Smooth muscle cell (in vitro differentiated cells): Measurements from ENCODE around the gene PSD2. TPM values are rescaled to one million over a fixed set of nuclear protein-coding genes. Genes with fewer than 3 reads are reported as not detected.

Source experiments
- DNase-seq: peaks from one replicate; lab custom pipeline; 2025; ENCODE audit not compliant: unreplicated experiment; lab: John Stamatoyannopoulos, UW
- H2AFZ ChIP-seq: fragments of 200-600 bp; sonication (generic); 2 replicates; pipeline ENCODE4 v1.6.0; 2016; ENCODE audit warnings: antibody characterized with exemption, low read depth, mild to moderate bottlenecking
- H3F3A ChIP-seq: fragments of 200-600 bp; sonication (generic); 2 replicates; pipeline ENCODE4 v1.6.0; 2017; ENCODE audit warnings: antibody characterized with exemption, low read depth
- H3K27ac ChIP-seq: fragments of 200-600 bp; sonication (generic); 2 replicates; pipeline ENCODE4 v1.5.1; 2016; ENCODE audit warnings: low read depth, mild to moderate bottlenecking
- H3K27me3 ChIP-seq: fragments of 200-600 bp; sonication (generic); 2 replicates; pipeline ENCODE4 v1.6.1; 2016; ENCODE audit warnings: low read depth, mild to moderate bottlenecking
- H3K36me3 ChIP-seq: fragments of 200-600 bp; sonication (generic); 2 replicates; pipeline ENCODE4 v1.5.1; 2016; ENCODE audit warnings: low read depth
- H3K4me1 ChIP-seq: fragments of 200-600 bp; sonication (generic); 2 replicates; pipeline ENCODE4 v1.5.1; 2016; ENCODE audit warnings: low read depth
- H3K4me2 ChIP-seq: fragments of 200-600 bp; sonication (generic); 2 replicates; pipeline ENCODE4 v1.6.0; 2016; ENCODE audit warnings: mild to moderate bottlenecking
- H3K4me3 ChIP-seq: fragments of 200-600 bp; sonication (generic); 2 replicates; pipeline ENCODE4 v1.5.1; 2016; ENCODE audit warnings: mild to moderate bottlenecking
- H3K79me2 ChIP-seq: fragments of 200-600 bp; sonication (generic); 2 replicates; pipeline ENCODE4 v1.6.0; 2016; ENCODE audit warnings: low read depth, mild to moderate bottlenecking
- H3K9ac ChIP-seq: fragments of 200-600 bp; sonication (generic); 2 replicates; pipeline ENCODE4 v1.6.0; 2016; ENCODE audit warnings: low read depth
- H3K9me3 ChIP-seq: fragments of 200-600 bp; sonication (generic); replicated peaks from 2 replicates; pipeline ENCODE4 v1.5.1; 2016; ENCODE audit warnings: low read depth
- H4K20me1 ChIP-seq: fragments of 200-600 bp; sonication (generic); 2 replicates; pipeline ENCODE4 v1.6.0; 2016; ENCODE audit warnings: low read depth
- CTCF ChIP-seq: fragments of 200-600 bp; sonication (generic); IDR thresholded peaks from 2 replicates; pipeline ENCODE4 v1.5.1; 2017; ENCODE audit warnings: borderline replicate concordance, mild to moderate bottlenecking, antibody characterized with exemption; ENCODE audit not compliant: insufficient read depth, poor library complexity, severe bottlenecking
- WGBS: methylation state at CpG from one replicate; pipeline ENCODE4 v1.1.7; 2016; ENCODE audit warnings: low lambda C conversion rate; 5-methylcytosine and 5-hydroxymethylcytosine counted together
- polyA plus RNA-seq: library from polyadenylated mRNA; unstranded; fragments of >200 nt; fragmentation: Nextera tagmentation; extraction: Ambion mirVana; gene quantifications from 2 replicates; pipeline ENCODE4 v1.2.1, GENCODE V29; 2016
- total RNA-seq: library from RNA; depleted of rRNA; stranded (reverse); fragments of >200 nt; gene quantifications from 2 replicates; pipeline ENCODE4 v1.2.3, GENCODE V29; 2014

The PSD2 gene
- total and polyA plus RNA-seq, 2 experiments from 2014 or later = 0.54 to 0.81 TPM

GRCh38 chr5:139823757-139824355, 28.2 kb downstream of the PSD2 start:
- Histone ChIP-seq H2AFZ (no peak overlapping the region), H3K4me1 (no peaks in the 10 kb centered on the region), H3K79me2 (no peaks in the 10 kb centered on the region), H3K4me2 (no peak overlapping the region), H3F3A (no peaks in the 10 kb centered on the region), H3K9me3 (no peaks in the 10 kb centered on the region), H3K27ac (no peak overlapping the region), H3K9ac (no peak overlapping the region), H3K36me3 (no peaks in the 10 kb centered on the region), H3K4me3 (no peak overlapping the region), H3K27me3 (peaks cover 14% of the 10 kb centered on the region), H4K20me1 (no peaks in the 10 kb centered on the region)
- 95% methylated on average over 7 of the region's 7 CpGs for WGBS
- TF ChIP-seq CTCF = no peak
- no peak for DNase-seq

GRCh38 chr5:139825690-139826089, 30.1 kb downstream of the PSD2 start:
- Histone ChIP-seq H3K4me2 (no peak overlapping the region), H3K27ac (no peak overlapping the region), H2AFZ (no peak overlapping the region), H3K4me1 (no peaks in the 10 kb centered on the region), H3K4me3 (no peak overlapping the region), H3F3A (no peaks in the 10 kb centered on the region), H3K9me3 (no peaks in the 10 kb centered on the region), H4K20me1 (no peaks in the 10 kb centered on the region), H3K9ac (no peak overlapping the region), H3K27me3 (peaks cover 15% of the 10 kb centered on the region), H3K79me2 (no peaks in the 10 kb centered on the region), H3K36me3 (no peaks in the 10 kb centered on the region)
- no peak for TF ChIP-seq CTCF
- 92% methylated on average over 6 of the region's 7 CpGs for WGBS
- DNase-seq = no peak

GRCh38 chr5:139828207-139828895, 32.7 kb downstream of the PSD2 start:
- no peak overlapping the region for H3K27ac ChIP-seq
- peaks cover 42% of the 10 kb centered on the region for H3K27me3 ChIP-seq
- WGBS = 81% methylated on average over 8 of the region's 8 CpGs
- no peaks in the 10 kb centered on the region for H3F3A ChIP-seq
- H3K79me2 ChIP-seq = no peaks in the 10 kb centered on the region
- H3K4me3 ChIP-seq = no peak overlapping the region
- no peak overlapping the region for H2AFZ ChIP-seq
- H3K4me2 ChIP-seq = no peak overlapping the region
- H3K4me1 ChIP-seq = no peaks in the 10 kb centered on the region
- no peaks in the 10 kb centered on the region for H3K36me3 ChIP-seq
- TF ChIP-seq CTCF = no peak
- no peaks in the 10 kb centered on the region for H3K9me3 ChIP-seq
- H4K20me1 ChIP-seq = no peaks in the 10 kb centered on the region
- no peak overlapping the region for H3K9ac ChIP-seq
- no peak for DNase-seq

GRCh38 chr5:139829471-139829870, 33.9 kb downstream of the PSD2 start:
- Histone ChIP-seq H3K9ac (no peak overlapping the region), H3K9me3 (no peaks in the 10 kb centered on the region), H3K79me2 (no peaks in the 10 kb centered on the region), H3K4me1 (no peaks in the 10 kb centered on the region), H2AFZ (no peak overlapping the region), H3K36me3 (no peaks in the 10 kb centered on the region), H3K27me3 (peaks cover 52% of the 10 kb centered on the region), H3K4me3 (no peak overlapping the region), H3K27ac (no peak overlapping the region), H3F3A (no peaks in the 10 kb centered on the region), H3K4me2 (no peak overlapping the region), H4K20me1 (no peaks in the 10 kb centered on the region)
- no peak for DNase-seq
- TF ChIP-seq CTCF = no peak
- 85% methylated on average over 6 of the region's 6 CpGs for WGBS
